Raji (cell line): ENCODE data around the gene APOBEC4.

Experiments used
- POLR2A ChIP-seq: IDR thresholded peaks from 2 replicates; pipeline ENCODE4 v1.6.1; 2011; ENCODE audit warnings: low read depth, low read length, control low read depth; ENCODE audit not compliant: insufficient read depth

Gene APOBEC4

DNA sequence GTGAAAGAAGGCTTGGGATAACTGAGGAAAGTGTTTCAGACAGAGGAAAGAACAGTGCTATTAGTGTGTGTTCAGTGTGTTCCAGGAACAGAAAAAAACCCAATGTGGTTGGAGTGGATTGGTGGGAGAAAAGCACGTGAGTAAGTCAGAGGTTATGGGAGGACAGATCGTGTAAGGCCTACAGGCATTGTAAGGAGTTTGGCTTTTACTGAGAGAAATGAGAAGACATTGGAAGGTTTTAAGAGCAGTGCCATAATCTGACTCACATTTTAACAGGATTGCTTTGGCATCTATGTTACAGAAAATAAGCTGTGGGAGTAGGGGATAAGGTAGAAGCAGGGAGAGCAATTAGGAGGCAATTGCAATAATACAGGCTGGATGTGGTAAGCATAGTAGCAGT, 22.4 kb downstream of the APOBEC4 start:
- TF ChIP-seq POLR2A = no peak

DNA sequence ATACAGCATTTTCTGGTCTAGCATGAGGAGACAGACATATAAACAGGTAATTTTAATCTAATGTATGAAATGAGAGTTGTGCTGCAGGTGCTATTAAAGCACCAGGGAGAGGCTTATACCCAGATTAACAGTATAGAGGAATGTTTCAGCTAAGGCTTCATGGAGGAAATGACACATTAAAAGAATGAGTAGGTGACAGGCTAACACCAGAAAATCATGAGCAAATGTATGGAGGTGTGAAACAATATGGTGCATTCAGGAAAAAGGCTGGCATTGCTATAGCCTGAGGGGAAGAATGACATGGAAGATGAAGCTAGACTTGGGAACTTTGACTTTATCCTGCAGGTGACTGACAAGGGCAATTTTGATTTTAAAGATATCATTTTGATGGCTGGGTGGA, 24.6 kb downstream of the APOBEC4 start:
- no peak for TF ChIP-seq POLR2A

DNA sequence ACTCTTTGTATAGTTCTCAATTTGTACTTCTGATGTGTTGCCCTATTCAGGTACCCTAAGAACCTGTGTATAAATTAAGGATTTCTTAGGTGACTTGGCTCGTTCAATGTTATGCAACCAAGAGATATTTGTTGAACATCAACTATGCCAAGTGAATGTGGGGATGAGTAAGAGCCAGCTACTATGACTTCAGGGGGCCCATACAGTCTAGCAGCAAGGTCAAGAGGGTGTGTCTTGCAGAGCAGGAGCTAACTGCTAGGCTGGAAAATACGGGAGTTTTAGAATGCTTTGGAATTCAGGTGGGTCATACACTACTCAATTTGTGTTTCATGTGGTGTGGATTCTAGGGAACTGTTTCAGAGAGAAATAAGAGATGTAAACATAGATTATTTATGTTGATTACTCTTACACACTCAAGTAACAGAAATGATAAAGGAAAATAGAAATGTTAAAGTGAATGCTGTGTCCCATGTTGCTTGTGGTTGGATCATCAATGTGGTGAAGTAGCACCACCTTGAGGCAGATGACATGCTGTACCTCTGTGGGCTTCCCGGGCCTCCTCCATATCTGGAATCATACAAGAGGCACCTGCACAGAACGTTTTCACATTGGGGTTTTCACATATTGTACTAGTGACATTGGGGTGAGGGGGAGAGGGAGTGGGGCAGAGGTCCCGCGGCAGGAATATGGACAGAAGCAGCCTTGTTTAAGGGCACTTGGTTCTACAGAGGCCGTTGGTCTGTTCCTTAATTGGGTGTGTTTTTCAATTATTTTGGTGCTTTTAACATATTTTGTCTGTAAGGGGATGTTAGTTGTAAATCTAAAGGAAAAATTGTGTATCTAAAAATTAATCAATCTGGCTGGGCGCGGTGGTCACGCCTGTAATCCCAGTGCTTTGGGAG, 30.0 kb downstream of the APOBEC4 start:
- TF ChIP-seq POLR2A = no peak

DNA sequence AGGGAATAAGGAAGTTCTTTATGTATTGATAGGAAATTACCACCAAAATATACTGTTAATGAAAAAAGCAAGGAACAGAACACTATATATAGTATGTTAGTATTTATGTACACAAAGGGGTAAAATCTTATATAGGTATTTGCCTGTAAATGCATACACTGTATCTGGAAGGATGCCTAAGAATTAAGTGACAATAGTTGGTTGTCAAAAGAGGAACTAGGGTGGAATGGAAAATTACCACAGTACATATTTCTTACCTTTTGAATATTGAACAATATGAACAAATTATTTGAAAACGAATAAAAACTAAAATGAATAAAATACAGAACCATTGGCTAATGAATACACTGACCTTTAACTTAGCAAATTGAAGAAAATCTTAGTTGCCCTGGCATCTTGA, 31.1 kb downstream of the APOBEC4 start:
- no peak for TF ChIP-seq POLR2A

DNA sequence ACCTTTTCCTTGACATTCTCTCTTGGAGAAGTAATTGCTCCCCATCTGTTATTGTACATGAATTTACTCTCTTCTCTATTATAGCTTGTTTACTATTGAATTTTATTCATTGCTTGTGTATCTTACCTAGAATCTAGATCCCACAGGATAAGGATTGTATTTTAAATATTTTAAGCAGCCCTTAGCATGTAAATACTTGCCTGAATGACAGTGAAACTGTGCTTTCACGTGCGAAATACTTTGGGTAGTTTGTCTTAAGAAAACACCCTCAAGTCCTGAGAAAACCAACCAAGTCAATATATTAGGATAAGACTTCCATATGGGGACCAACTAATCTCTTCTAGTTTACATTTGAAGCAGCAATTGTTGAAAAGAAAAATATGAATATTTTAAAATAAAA, 32.8 kb downstream of the APOBEC4 start:
- TF ChIP-seq POLR2A = no peak

DNA sequence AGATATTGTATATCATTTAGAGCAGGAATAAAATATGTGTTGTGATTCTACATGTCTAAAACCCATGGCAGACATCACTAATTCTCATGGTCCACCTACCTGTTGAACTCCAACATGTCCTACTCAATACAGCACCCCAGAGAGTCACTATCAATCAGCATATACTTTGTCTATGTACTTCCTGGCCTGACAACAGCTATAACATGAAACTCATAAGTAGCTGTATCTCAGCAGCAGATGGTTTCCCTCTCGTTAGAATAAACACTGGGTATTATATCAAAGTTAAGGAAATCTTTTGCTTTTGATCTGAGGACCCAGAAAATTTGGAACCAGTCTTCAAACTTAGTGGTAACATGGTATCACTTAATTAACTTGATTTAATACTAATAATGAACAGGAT, 33.3 kb downstream of the APOBEC4 start:
- TF ChIP-seq POLR2A = no peak

DNA sequence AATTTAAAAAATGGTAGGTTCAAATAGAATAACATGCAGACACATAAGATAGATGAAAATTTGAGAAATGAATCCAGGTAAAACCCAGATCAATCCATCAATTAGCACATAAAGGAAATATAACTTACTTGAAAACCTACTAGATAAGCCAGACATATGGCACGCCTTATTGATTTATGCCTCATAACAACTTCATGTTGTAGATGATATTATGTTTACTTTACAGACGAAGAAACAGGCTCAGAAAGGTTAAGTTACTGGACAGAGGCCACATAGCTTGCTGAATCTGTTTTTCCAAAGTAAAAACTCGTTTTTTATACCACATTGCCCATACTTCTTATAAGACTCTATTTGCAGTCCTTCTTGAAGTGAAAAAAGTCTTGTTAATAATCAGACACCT, 40.7 kb downstream of the APOBEC4 start:
- no peak for TF ChIP-seq POLR2A

DNA sequence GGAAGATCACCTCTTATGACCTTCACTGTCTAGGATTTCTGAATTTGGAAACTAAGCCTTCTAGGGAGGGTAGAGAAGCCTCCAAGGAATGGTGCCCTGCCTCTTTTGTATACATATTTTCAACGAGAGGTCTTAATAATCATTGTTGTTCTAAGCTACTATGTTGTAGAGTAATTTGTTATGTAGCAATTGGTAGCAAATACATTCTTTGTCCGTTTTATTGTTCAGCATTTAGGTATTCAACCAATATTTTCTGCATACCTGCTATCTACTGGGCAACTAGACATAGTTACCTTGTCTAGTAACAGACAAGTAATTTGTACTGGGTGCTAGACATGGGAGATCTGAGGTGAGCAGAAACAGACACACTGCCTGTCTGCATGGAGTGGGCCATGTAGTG, 42.1 kb downstream of the APOBEC4 start:
- no peak for TF ChIP-seq POLR2A

DNA sequence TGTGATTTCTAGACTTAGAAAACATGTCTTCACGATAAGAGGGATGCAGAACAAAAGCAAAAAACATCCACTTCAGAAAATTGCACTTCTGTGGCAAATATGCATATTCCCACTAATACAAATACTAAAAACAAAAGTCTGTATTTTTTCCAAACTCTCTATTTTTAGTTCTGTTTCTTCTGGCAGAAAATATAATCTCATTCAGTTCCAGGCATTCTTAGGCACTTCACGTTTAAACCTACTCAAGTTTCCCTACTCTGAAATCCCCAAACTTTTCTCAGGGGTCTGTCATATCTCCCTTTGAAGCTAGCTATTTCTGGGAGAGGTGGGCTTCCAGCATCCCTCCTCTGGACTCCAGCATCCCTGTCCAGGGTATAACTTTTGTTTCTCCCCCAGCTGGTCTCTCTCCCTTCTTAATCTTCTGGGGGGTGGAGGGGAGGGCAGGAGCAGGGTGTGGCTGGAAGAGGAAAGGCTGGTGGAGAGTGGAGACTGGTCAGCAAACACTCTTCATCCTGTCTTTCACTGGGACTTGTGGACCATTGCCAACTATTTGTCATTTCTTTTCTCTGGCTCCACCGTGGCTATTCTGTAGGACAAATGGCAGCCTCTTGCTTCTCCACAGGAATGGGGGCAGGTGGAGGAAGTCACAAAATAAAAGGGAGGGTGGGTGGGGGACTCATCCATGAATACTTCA, 43.2 kb downstream of the APOBEC4 start:
- TF ChIP-seq POLR2A = no peak

DNA sequence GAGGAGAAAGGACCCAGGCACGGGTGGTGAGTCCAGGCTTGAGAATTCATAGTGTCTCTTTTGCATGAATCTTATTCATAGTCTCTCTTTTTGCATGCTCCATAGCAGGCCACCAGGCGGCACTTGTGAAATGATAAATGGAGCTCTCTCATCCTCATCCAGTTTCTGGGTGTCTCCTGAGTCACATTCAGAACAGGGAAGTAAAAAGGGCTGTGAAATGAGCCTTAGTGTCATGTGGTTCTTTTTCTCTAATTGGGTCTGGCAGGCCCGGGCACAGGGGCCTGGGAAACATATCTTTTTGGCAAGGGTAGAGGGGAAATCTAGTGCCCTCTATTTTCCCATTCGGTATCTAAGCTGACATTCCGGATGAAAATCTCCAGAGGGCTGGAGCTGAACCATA, 43.8 kb downstream of the APOBEC4 start:
- no peak for TF ChIP-seq POLR2A

DNA sequence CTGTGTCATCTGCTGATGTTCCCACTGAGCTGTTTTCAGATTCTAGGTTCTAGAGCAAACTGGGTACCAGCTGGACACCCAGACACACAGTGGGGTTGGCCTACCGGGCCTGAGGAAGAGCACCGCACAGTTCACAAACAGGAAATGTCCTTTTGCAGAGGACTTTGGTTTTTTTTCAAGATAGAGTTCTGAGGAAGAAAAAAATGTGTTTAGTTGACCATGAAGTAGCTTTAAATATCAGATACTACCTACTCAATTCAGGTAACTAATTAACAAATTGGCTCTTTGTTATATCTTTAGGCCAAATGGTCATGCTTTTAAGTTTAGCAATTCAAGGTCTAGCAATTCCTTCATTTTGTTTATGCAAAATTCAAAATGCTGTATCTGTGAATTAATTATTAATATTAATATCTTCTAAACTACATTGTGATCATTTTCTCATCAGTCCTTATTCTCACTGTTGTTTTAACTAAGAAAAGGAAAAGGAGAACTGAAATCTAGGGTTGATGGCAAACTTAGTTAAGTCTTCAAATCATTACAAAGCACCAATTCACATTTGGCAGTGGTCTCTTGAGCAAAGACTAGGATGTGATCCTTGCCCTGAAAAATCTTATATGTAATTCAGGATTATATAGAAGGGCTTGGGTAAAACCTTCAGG, 45.7 kb downstream of the APOBEC4 start:
- TF ChIP-seq POLR2A = no peak

DNA sequence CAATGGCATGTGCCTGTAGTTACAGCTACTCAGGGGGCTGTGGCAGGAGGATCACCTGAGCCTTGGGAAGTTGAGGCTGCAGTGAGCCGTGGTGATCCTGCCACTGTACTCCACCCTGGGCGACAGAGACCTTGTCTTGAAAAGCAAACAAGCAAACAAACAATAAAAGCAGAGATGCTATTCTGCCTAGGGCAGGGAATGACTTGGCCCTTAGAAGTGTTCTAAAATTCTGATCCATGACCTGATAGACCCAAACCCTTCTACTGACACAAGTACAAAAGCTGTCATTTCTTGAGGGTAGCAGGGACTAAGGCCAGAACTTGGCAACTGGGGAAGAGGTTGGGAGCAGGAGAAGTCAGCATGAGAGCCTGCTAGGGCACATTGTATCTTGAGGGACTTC, 47.2 kb downstream of the APOBEC4 start:
- no peak for TF ChIP-seq POLR2A

DNA sequence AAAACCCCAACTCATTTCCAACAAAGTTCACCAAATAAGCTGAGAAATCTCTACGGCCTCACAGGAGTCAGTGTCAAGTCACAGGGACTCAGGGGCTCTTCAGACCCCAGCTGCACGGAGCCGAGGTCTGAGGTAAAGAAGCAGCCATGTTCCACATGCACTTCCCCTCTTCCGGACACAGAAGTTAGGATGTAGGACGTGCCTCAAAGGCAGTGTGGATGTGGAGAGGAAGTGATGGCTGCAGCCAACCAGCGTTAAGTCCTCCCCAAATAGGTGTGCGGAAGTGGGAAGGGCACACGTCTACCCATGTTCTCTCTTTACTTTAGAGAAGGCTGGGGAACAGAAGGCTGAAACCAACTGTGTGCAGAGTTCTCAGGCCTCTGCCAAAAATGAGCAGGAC, 48.3 kb downstream of the APOBEC4 start:
- TF ChIP-seq POLR2A = no peak

DNA sequence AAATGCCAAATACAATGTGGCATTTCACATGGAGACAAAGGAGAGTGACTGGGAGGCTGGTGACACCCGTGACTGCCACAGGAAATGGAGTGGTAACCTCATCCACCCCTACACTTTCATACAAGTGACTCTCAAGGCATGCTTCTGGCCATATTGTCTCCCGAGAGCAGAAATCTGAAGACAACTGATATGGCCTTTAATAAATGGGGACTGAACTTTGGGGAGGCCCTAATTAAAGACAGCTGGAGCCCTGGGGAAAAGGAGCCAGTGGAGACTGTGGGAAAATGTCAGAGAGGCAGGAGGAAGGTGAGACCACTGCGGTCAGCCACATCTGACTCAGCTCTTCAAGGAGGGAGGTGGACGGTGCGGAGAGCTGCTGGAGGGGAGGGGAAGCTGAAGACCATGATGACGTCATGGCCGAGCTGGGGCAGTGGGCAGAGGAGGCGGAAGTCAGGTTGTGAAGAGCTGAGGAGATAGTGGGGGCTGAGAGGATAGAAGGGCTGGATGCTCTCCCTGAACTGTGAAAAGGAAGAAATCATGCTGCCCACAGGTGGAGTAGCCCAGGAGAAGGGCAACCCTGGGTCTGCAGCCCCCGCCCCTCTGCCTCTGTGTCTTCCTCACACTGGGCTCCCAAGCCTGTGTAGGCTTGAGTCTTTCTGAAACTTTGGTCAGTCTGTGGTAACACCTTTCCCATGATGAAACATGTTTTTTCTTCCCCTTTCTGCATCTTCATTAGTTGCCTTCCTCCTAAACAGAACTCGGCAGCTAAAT, 48.9 kb downstream of the APOBEC4 start:
- TF ChIP-seq POLR2A = no peak

DNA sequence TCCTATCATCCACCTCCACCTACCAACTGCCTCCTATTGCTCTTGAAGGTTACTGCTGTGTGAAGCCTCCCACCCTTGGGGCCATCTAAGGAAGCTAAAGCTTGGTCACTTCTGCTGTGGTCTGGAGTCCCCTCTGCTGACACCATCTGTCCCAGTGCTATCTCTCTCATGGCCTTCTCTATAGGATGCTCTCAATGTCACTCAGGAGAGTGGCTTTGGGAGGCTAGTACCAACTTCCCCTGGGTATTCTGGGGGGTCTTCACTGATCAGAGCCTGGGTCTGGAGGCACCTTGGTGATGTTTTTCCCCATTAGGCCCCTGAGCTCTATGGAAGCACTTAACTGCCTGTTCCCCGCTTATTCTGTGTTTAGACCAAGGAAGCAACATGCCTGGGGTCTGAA, 50.6 kb downstream of the APOBEC4 start:
- TF ChIP-seq POLR2A = no peak
